T1000 (cell line): ENCODE data around the gene SSTR3.

Experiments
- DNase-seq: peaks from one replicate; lab custom pipeline; 2025; ENCODE audit warnings: mixed read lengths; lab: John Stamatoyannopoulos, UW

Gene SSTR3

DNA sequence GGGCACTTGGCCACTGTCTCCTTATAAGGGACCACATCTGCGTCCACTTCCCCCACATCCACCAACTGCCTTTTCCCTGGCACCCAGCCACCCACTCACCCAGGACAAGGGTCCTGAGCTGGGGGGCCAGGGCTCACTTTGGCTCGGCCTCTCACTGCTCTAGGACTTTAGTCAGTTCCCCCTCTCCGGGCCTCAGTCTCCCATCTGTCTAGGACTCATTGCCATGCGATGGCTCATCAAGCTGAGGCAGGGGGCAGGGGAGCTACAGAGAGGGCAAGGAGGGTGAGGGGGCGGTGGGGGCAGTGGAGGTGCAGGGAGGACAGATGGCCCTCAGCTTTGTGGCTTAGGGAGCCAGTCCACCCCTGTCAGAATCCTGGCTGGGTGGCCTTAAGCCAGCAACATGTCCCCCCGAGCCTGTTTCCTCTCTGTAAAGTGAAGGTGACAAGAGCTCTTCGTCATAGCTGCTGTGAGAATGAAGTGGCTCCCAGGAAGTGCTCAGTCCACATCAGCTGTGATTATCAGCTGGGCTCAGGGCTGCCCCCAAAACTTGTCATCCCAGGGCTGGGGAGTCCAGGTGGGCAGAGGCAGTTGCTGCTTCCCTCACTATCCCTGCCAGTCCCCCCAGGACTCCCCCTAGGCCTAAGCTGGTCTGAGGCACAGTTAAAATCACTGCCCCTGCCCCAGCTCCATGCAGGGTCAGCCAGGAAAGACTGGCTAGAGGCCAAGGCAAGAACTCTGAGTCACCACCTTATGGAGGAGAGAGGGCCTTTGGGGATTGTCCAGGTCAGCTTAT, 16.9 kb upstream of the SSTR3 start:
- peak; percentile 50 for DNase-seq

- DNase-seq = no peak
These were observed 16.1 kb upstream of the SSTR3 start for GRCh38 chr22:37228106-37229011.

- no peak for DNase-seq
These were observed 14.2 kb upstream of the SSTR3 start for GRCh38 chr22:37226514-37226913.

GRCh38 chr22:37226087-37226486, 13.8 kb upstream of the SSTR3 start:
- no peak for DNase-seq

DNA sequence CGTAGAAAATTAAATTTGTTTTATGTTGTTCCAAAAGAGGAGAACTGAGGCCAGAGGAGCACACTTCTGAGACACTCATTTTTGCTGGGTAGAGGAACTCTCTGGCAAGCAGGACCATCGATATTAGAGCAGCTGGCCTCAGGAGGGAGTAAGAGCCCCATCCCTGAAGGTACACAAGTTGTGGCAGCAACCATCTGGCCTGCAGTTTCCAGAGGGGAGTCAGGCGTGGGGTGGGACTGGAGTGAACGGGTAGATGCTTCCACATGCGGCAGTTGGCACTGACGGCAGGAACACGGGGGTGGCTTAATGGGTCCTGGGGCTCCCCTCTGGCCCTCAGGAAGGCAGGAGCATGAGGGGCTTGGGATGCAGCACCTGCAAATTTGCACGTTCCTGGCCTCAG, 13.2 kb upstream of the SSTR3 start:
- no peak for DNase-seq

- no peak for DNase-seq
These were observed 12.6 kb upstream of the SSTR3 start for GRCh38 chr22:37224757-37225420.

GRCh38 chr22:37223965-37224551, 11.8 kb upstream of the SSTR3 start:
- DNase-seq = no peak

DNA sequence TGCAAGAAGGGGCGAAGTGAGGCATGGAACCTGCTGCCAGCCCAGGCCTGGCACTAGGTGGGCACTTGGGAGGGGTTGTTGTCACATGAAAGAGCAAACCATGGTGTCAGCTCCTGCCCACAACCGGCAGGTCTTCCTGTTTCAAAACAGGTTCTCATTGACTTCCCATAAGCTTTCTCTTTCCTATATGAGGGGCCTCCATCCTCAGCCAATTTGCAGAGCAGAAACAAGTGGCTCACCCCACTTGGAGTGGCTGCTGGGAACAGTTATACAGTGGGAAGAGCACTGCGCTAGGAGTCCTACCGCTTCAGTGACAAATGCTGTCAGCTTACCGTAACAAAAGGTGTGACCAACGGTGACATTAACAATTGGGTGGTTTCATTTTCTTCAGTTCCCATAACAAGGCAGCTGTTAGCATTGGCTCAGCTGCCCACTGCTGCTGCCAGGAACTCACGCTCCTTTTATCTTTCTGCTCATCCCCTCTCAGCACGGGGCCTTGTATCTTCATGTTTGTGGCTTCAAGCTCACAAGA, 10.2 kb upstream of the SSTR3 start:
- DNase-seq = no peak

DNA sequence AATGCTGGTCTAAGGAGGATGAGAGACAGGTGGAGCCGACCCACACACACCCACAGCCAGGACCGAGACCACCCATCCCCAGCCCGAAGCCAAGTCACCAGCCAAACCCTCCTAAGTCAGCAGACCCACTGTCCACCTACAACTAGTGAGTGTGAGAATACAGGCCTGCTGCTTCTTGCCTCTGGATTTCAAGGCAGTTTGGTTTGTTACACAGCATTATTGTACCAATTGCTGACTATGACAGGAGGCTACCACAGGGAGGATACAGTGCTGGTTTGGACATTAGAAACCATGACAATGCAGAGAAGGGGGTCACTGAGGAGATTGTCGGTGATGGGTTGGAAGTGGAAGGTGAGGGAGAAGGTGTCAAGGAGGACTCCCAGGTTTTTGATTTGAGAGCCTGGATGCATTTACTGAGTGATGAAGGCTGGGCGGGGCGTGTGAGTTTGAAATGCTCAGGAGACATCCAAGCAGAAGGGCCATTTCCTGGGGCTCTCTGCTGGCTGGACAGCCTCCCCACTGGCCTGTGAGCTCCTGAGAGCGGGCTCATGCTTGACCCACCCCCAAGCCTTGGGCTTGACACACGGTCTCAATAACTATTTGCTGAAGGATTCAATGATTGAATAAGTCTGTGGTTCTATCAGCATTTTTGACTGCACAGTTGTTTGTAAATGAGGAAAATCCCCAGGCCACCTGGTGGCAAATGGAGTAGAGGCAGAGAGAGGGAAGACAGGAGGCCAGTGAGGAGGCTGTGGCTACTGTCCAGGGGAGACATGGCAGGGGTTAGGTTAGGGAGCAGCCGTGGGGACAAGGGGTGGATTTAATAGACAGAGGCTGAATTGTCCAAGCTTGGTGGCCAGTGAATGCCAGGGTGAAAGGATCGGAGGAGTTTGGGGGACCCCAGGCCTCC, 9.4 kb upstream of the SSTR3 start:
- DNase-seq = no peak

DNA sequence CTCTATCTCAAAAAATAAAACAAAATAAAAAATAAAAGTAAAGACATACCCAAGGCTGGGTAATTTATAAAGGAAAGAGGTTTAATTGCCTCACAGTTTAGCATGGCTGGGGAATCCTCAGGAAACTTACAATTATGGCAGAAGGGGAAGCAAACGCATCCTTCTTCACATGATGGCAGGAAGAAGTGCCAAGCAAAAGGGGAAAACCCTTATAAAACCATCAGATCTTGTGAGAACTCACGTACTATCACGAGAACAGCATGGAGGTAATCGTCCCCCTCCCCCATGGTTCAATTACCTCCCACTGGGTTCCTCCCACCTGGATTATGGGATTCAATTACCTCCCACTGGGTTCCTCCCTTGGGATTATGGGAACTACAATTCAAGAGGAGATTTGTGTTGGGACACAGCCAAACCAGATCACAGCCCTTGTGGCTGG, 8.3 kb upstream of the SSTR3 start:
- DNase-seq = no peak

- no peak for DNase-seq
These were observed 7.3 kb upstream of the SSTR3 start for GRCh38 chr22:37219533-37219932.

- DNase-seq = no peak
These were observed 6.6 kb upstream of the SSTR3 start for GRCh38 chr22:37218771-37219411.

DNA sequence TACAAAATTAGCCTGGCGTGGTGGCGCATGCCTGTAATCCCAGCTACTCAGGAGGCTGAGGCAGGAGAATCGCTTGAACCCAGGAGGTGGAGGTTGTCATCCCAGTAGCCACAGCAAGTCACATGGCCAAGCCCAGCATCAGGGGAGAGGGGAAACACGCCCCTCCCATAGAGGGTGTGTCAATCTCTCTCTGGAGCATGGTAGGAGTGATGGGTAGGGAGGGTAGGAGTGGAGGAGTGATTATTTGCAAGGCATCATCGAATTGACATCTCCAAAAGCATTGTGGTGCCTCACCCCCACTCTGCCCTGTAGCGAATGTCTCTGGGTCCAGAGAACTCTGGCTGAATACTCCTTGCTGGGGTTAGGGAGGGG, 6.1 kb upstream of the SSTR3 start:
- DNase-seq = no peak

- DNase-seq = no peak
These were observed 3.6 kb upstream of the SSTR3 start for GRCh38 chr22:37215890-37216289.

DNA sequence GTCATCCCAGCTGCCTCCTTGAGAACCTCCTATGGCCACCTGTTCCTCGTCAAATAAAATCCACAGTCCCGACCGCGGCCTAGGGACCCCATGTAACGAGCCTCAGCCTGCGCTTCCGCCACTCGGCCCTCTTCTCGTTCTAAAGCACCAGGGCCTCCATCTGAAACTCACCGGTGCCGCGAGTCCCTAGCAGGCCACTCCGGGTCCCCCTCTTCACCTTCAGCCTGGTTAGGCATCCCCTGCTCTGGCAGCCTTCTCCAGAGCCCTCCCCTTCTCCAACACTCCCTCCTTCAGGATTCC, 2.4 kb upstream of the SSTR3 start:
- no peak for DNase-seq

- DNase-seq = no peak
These were observed 1.9 kb upstream of the SSTR3 start for GRCh38 chr22:37213941-37214730.

DNA sequence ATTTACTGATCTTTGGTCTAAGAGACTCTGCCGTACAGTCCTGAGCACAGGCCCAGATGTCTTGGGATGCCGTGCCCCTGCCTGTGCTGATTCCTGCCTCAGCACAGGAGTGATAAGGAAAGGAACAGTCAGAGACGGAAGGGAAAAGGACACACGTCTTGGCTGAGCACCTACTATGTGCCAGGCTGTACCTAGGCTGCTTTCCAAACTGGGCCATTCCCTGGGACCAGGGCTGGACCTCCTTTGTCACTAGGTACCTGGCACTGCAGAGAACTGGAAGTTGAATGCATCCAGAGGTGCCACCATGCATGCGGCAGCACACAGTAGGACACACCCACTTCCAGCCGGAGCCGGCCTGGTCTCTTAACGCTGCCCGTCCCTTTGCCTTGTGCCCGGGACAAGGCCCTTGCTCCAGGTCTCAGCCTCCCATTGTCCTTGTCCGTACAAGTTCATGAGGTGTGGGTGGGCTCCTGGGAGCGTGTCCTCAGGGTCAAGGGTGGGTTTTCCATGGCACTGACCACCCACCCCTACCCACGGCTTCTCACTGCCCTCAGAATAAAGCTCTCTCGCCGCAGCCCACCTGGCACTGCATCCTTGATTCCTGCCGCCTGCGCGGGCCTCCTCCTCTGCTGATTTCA, 1.1 kb upstream of the SSTR3 start:
- DNase-seq = no peak

DNA sequence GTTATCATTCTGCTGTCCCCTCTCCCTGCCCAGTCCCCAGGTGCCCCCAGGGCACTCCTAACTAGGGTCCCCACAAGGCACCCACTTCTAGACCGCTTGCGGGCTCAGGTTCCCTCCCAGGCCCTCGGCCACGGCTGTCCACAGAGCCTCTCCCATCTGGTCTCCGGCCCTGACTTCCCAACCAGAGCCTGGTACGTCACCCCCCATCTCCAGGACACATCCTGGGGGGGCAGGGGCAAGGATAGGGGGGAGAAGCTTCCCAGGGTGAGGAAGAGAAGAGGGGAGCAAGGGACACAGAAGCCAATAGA, 457 bp downstream of the SSTR3 start:
- no peak for DNase-seq

DNA sequence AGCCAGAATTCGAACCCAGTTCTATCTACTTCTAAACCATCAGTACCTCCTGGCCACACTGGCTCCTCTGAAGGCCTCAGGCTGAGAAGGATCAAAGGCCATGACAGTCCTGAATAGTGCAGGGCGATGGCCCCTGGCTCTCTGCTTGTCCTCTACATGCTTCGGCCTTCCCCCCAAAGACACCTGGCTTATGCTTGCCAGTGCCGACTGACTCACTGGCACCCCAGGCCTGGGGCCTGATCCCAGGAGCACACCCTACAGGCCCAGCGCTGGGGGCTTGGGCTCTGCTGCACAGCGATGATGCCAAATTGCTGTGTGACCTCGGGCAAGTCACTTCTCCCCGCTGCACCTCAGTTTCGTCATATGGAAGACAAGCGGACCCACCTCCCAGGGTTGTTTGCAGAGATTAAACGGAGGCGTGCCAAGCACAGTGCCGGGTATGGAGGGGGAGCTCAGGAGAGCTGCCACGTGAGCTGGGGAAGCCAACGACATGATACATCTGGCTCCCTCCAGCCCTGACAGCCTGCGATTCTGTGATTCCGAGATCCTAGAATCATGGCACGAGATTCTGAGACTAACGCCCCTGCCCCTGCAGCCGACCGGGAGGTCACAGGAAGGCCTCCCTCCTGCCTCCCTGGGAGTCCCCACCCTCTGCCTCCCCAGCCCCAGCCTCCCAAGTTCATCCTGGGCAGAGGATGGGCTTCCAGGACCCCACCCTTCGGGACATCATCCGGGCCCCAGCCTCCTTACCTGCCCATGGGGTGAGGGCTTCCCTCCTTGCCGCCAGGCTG, 1.0 kb downstream of the SSTR3 start:
- no peak for DNase-seq
